NCI-H1092 (cell line): ENCODE data around the gene NDUFB5.
"Not testable (repeated sequence)": the region's sequence is repeated elsewhere in the genome, so short reads cannot be mapped to it uniquely, and the experiment has no call there.

ENCODE experiments used
- DNase-seq: peaks from one replicate; lab custom pipeline; 2025; lab: John Stamatoyannopoulos, UW

The NDUFB5 gene

DNA sequence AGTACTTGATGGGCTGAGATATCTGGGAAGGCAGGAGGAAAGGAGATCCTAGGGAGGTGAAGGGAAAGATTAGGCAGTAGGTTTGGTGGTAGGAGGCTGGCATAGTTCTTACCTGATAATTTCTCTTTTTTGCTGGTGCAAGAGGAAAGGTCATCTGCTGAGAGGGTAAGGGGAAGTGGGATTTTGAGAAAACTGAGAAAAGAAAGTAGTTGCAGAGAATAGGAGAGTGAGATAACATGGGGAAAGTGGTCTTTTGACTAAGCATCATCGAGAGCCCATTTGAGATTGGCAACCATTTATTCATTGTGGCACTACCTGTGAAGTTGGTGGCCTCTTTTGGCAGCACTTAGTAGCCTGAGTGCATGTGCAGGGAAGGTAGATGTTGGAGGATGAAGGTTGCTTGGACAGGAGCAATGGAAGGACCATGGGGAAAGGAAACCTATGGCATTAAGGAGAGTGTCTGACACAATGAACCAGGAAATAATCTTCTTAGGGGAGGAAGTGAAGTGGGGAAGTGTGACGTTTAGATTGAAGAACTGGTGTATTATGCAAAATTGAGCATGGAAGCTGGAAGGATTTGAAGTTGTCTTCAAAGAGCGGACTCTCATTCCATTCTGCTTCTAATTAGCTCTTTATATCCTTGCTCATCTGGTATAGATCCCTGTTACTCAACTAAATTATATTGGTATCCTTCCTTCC lies 26.3 kb downstream of the NDUFB5 start:
- no peak for DNase-seq

DNA sequence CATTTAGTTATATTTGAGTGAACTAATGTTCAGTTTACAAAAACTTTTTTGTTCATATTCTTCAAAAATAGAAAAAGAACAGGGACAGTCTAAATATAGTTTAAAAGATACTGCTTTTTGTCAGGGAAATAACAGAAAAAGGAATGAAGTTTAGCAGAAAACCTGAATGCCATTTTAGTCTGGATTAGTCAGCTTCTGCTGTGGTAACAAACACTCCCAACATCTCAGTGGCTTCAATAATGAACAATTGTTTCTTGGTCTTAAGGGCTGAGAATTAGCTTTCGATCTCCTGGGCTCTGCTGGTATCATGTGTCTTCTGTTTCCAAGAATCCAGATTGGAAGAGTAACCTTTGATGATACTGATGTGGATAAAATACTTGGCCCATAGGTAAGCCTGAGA lies 35.9 kb downstream of the NDUFB5 start:
- DNase-seq: no peak

GRCh38 chr3:179642871-179643270 lies 38.3 kb downstream of the NDUFB5 start:
- no peak for DNase-seq

- not testable (repeated sequence) for DNase-seq
Observed at GRCh38 chr3:179643837-179644236, 39.2 kb downstream of the NDUFB5 start.

DNA sequence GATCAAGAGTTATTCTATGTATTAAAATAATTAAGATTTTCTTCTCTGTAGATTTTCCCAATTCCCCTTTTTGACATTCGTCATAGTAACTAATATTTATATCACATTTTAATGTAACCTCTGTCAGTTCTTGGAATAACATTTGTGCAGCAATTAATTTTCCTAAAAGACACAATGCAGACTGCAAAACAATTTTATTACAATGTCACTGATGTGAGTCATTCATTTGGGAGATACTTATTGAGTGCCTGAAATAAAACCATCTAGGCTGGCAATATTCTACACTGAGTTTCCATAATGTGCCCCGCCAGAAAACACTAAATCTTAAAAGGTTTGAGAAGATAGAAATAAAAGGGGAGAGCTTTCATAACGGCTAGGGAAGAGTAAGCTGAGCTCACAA lies 41.6 kb downstream of the NDUFB5 start:
- DNase-seq: no peak

- no peak for DNase-seq
Observed at GRCh38 chr3:179651687-179652446, 47.3 kb downstream of the NDUFB5 start.

GRCh38 chr3:179652447-179653095 lies 48.0 kb downstream of the NDUFB5 start, which contains the start of gene USP13:
TSS of gene USP13 (plus strand) at chr3:179653040. CDS start at chr3:179653226, 186 bp downstream.
- DNase-seq: peak; percentile 79

DNA sequence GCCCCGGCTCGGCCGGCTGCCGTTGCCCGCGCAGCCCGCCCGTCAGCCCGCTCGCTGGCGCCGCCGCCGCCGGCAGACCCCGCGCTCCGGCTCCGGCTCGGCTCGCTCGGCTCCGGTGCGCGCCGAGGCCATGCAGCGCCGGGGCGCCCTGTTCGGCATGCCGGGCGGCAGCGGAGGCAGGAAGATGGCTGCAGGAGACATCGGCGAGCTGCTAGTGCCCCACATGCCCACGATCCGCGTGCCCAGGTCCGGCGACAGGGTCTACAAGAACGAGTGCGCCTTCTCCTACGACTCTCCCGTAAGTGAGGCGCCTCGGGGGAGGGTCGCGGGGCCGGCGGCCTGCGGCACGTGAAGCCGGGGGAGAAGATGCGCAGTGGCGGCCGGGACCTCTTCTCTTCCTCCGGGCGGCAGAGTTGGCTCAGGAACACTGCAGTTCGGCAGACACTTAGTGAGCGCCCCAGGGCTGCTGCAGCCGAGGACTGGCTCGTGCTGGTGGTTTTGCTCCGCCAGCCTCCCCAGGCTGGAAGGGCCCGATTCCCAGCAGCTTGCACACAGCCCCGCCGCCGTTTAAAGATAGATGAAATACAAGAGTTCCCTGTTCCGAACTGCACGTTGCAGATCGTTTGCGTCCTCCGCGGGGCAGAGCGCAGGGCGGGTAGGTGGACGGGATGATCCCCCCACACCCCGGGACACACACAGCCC lies 48.7 kb downstream of the NDUFB5 start:
- peak; percentile 73 for DNase-seq

DNA sequence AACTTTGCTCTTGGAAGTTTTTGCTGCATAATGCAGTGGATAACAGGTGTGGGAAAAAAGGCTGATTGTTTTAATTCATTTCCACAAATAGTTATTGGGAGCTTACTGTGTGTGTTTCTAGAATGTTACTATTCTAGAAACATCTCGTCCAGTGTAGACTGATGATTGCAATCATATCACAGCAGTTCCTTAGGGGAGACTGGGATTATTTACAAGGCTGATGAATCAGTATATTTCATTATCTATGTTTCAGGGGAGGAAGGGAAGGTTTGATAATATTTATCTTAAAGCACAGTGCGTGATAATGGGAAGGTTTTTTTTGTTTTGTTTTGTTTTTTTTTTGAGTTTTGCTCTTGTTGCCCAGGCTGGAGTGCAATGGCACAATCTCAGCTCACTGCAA lies 50.6 kb downstream of the NDUFB5 start:
- no peak for DNase-seq

DNA sequence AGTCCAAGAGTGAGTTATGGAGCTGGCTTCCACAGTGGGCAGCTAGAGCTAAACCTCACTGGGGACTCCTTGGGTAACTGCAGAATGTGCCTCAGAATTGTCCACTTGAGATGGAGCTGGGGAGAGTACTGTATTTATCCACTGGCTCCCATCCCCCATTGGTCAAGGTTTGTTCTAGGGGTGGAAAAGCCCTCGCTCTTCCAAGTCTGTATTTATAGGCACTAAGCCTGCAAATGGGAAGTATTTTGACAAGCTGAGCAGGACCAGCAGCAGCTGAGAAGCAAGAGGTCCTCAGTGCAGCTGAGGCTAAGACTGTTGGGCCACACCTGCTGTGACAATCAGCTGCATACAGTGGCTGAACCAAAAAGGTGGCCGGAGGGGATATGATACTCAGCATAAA lies 54.0 kb downstream of the NDUFB5 start:
- DNase-seq: no peak

DNA sequence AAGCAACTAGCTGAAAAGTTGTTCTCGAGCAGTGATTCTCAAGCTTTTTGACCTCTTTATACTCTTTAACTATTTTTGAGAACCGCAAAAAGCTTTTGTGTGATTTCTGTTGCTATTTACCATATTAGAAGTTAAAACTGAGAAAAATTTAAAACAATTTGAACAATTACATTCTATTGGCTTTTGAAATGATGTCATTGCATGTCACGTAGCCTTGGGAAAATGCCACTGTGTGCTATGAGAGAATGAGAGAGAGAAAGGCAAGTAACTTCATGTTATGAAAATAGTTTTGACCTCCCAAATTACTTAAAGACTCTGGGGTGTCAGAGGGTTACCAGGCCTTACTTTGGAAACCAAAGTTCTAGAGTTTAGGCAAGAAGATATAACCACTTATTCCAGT lies 56.3 kb downstream of the NDUFB5 start:
- no peak for DNase-seq

- DNase-seq: no peak
Observed at GRCh38 chr3:179661777-179662176, 57.2 kb downstream of the NDUFB5 start.

GRCh38 chr3:179663093-179663492 lies 58.5 kb downstream of the NDUFB5 start:
- DNase-seq: no peak

DNA sequence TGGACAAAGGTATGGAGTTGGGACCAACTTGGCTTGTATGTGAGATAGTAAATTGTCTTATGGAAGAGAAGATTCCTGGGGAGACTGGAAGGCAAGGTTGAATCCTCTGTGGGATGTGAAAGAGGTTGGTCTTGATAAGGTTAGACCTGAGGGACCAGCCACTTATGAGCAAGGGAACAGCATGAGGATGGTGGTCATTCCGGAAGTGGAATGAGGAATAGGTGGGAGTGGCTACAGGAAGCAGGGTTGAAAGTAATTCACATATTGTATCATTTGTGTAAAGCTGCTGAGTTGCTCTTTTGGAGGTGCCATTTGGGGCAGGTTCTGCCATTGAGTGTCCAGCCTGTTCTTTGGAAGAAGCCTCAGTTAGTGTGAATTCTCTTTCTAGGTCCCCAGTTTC lies 61.4 kb downstream of the NDUFB5 start:
- no peak for DNase-seq

DNA sequence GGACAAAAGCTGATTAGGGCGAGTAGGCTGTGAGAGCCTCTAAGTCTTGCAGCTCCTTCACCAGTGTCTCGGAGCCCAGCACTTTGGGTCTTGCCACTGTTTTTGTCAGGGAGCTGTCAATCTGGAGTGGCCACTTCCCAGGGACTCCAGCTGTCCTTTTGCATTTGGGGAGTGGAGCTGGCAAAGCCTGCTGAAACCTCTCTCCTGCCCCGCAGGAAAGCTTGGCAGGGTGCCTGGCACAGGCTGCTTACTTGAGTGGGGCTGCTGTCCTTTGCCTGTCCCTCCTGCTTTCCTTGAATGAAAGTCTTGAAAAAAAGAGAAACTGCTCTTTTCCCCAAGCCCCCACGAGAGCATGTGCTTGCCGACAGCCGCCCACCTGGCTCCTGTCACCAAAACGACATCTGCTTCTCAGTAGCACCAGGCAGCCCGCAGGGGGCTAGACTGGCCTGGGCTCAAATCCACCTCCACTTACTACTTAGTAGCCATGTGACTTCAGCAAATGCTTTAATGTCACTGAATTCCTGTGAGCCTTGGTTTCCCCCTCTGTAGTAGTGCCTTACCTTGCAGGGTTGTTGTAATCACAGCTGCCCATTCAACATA lies 61.9 kb downstream of the NDUFB5 start:
- DNase-seq: peak; percentile 74

GRCh38 chr3:179668429-179668828 lies 63.8 kb downstream of the NDUFB5 start:
- DNase-seq: no peak

- no peak for DNase-seq
Observed at GRCh38 chr3:179670311-179670710, 65.7 kb downstream of the NDUFB5 start.

DNA sequence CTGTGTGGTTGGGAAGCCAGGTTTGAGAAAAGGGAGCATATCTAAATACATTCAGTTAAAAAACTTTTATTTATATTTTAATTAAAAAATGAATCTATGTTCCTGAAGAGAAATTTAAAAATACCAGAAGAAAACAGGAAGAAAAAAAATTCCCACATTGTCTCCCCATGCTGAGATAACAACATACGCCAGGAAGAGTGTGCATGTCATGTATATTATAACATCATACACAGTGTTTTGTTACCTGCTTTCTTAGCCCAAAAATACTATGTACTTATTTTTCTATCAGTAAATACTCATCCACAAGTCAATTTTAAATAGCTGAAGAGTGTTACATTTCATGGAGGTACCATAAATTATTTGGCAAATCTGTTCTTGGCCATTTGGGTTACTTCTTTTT lies 66.7 kb downstream of the NDUFB5 start:
- DNase-seq: no peak

GRCh38 chr3:179671747-179672242 lies 67.2 kb downstream of the NDUFB5 start:
- DNase-seq: no peak

- DNase-seq: no peak
Observed at GRCh38 chr3:179672918-179673317, 68.3 kb downstream of the NDUFB5 start.

- no peak for DNase-seq
Observed at GRCh38 chr3:179673523-179673922, 68.9 kb downstream of the NDUFB5 start.

GRCh38 chr3:179676081-179676480 lies 71.5 kb downstream of the NDUFB5 start:
- DNase-seq: no peak
